GM23248 (cell line): ENCODE measurements around the gene RCAN3.

Experiments used
- EZH2 ChIP-seq: fragments of 200-600 bp; sonication (generic); IDR thresholded peaks from 2 replicates; pipeline ENCODE4 v1.6.1; 2018; ENCODE audit warnings: antibody characterized with exemption, mild to moderate bottlenecking; ENCODE audit not compliant: insufficient read depth, poor library complexity, severe bottlenecking
- EZH2phosphoT487 ChIP-seq: fragments of 200-600 bp; sonication (generic); IDR thresholded peaks from 2 replicates; pipeline ENCODE4 v1.6.1; 2018; ENCODE audit warnings: antibody characterized with exemption, moderate library complexity, mild to moderate bottlenecking, low read depth; ENCODE audit not compliant: insufficient read depth

DNA sequence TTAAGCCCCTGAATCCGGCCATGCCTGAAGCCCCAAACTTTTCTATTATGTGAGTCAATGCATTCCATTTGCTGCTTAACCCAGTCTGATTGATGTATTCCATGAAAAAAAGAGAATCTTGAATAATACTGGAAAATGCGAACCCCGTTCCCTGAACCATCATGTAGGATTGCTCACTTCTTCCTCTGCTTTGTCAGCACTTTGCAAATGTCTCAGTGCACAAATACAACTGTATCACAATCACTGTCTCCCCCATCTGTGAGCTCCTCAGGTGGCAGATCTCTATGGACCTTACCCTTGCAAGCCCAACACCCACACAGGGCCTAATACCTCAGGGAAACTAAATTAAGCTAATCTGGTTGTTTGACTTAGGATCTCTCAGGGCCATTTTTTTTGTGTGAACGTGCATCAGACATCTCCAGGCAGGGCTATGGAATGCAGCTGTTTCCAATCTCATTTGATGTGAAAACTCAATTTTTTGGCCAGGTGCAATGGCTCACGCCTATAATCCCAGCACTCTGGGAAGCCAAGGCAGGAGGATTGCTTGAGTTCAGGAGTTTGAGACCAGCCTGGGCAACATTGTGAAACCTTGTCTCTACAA, 2.1 kb upstream of the RCAN3 start:
- TF ChIP-seq EZH2 (no peak), EZH2phosphoT487 (no peak)
